PFSK-1 (cell line): ENCODE results near the gene DNAH7.

ENCODE experiments used
- POLR2AphosphoS5 ChIP-seq: IDR thresholded peaks from 2 replicates; pipeline ENCODE4 v1.6.1; 2012; ENCODE audit warnings: low read depth, mild to moderate bottlenecking, control low read depth, low read length, moderate library complexity
- SIN3A ChIP-seq: IDR thresholded peaks from 2 replicates; pipeline ENCODE4 v1.6.1; 2012; ENCODE audit warnings: mild to moderate bottlenecking, low read length, moderate library complexity, borderline replicate concordance; ENCODE audit not compliant: insufficient read depth
- TAF1 ChIP-seq: IDR thresholded peaks from 2 replicates; pipeline ENCODE4 v1.6.1; 2012; ENCODE audit warnings: low read length, control low read depth, borderline replicate concordance; ENCODE audit not compliant: insufficient read depth
- TF ChIP-seq, protein P1 (sequence below), 2 experiments: IDR thresholded peaks; 2 replicates each; pipeline versions ENCODE4 v1.6.1 to v1.8.0; 2011 to 2012; ENCODE audit warnings: low read depth in 2 of 2, low read length in 2 of 2, control low read depth in 1 of 2, inconsistent platforms in 1 of 2, mild to moderate bottlenecking in 1 of 2, moderate library complexity in 1 of 2; ENCODE audit not compliant: insufficient read depth in 1 of 2

DNA sequence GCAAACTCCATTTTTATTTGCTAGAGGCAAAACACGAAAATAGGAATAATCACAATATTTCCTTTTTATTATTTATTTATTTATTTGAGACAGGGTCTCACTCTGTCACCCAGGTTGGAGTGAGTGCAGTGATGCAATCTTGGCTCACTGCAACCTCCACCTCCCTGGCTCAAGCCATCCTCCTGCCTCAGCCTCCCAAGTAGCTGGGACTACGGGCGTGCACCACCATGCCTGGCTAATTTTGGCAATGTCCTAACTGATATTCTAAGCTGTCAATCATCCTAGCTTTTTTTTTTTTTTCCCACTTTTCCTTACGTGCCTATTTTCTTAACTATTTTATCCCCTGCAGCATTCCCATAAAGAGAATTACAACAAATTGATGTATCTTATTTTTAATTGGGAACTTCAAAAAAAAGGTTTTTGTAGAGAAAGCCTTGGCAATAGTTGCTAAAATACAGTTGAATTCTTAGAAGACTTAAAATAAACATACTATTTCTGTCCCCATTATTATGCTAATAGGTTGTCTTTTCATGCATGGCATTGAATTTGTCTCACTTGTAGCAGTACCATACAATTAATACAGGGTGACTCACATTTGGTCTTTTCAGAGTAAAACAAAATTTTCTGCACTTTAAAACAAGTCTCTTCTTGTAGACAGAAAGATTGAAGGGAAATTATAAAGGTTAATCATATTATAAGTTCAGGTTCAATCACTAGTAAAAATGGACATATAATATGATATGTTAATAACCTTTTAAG, 258.1 kb downstream of the DNAH7 start:
- TF ChIP-seq POLR2AphosphoS5 (no peak), SIN3A (no peak), TAF1 (no peak)
- TF ChIP-seq, protein P1, sequence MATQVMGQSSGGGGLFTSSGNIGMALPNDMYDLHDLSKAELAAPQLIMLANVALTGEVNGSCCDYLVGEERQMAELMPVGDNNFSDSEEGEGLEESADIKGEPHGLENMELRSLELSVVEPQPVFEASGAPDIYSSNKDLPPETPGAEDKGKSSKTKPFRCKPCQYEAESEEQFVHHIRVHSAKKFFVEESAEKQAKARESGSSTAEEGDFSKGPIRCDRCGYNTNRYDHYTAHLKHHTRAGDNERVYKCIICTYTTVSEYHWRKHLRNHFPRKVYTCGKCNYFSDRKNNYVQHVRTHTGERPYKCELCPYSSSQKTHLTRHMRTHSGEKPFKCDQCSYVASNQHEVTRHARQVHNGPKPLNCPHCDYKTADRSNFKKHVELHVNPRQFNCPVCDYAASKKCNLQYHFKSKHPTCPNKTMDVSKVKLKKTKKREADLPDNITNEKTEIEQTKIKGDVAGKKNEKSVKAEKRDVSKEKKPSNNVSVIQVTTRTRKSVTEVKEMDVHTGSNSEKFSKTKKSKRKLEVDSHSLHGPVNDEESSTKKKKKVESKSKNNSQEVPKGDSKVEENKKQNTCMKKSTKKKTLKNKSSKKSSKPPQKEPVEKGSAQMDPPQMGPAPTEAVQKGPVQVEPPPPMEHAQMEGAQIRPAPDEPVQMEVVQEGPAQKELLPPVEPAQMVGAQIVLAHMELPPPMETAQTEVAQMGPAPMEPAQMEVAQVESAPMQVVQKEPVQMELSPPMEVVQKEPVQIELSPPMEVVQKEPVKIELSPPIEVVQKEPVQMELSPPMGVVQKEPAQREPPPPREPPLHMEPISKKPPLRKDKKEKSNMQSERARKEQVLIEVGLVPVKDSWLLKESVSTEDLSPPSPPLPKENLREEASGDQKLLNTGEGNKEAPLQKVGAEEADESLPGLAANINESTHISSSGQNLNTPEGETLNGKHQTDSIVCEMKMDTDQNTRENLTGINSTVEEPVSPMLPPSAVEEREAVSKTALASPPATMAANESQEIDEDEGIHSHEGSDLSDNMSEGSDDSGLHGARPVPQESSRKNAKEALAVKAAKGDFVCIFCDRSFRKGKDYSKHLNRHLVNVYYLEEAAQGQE (IDR thresholded peaks at IDR 0.05; ENCODE audit: insufficient read depth in 1 of 2, low read depth in 2 of 2, low read length in 2 of 2): no peak
